ENCODE measurements around the gene USP34.
"Not testable (repeated sequence)": the region's sequence is repeated elsewhere in the genome, so short reads cannot be mapped to it uniquely, and the experiment has no call there.

The USP34 gene

GRCh38 chr2:61218817-61219170, 252.1 kb downstream of the USP34 start:
- TF ChIP-seq CTCF (conservative IDR thresholded peaks at IDR 0.05), result no peak
- H3K27ac ChIP-seq, result no peak overlapping the region

GRCh38 chr2:61218076-61218816, 252.6 kb downstream of the USP34 start:
- H3K27ac ChIP-seq, result no peak overlapping the region
- TF ChIP-seq CTCF (conservative IDR thresholded peaks at IDR 0.05), result no peak

- TF ChIP-seq CTCF (conservative IDR thresholded peaks at IDR 0.05), result no peak
These were observed 256.7 kb downstream of the USP34 start for GRCh38 chr2:61214171-61214570.

GRCh38 chr2:61210332-61210981, 260.4 kb downstream of the USP34 start:
- no peak for TF ChIP-seq CTCF (conservative IDR thresholded peaks at IDR 0.05)
- no peak overlapping the region for H3K27ac ChIP-seq

More at GRCh38 chr2:61214171-61214570, 256.7 kb downstream of the USP34 start:
- H3K27ac ChIP-seq, result no peak overlapping the region

- no peak for TF ChIP-seq CTCF (conservative IDR thresholded peaks at IDR 0.05)
- peak overlapping the region; percentile 59 for H3K27ac ChIP-seq
These were observed 265.8 kb downstream of the USP34 start for GRCh38 chr2:61205132-61205531.

GRCh38 chr2:61196671-61197070, 274.2 kb downstream of the USP34 start:
- H3K27ac ChIP-seq, result no peak overlapping the region
- no peak for TF ChIP-seq CTCF (conservative IDR thresholded peaks at IDR 0.05)

- H3K27ac ChIP-seq, result not testable (repeated sequence)
These were observed 276.2 kb downstream of the USP34 start for GRCh38 chr2:61194646-61195045.
